ENCODE data around the gene OGDHL.

OGDHL gene

GRCh38 chr10:49691588-49691987 lies 70.5 kb downstream of the OGDHL start:
- FAIRE-seq: no peak
- DNase-seq (ENCODE audit: low spot score): no peak

GRCh38 chr10:49690698-49691356 lies 71.3 kb downstream of the OGDHL start:
- no peak for DNase-seq (ENCODE audit: low spot score)
- FAIRE-seq: no peak

GRCh38 chr10:49689882-49690510 lies 72.1 kb downstream of the OGDHL start:
- FAIRE-seq (no peak), DNase-seq (ENCODE audit: low spot score) (no peak)

GRCh38 chr10:49688920-49689319 lies 73.2 kb downstream of the OGDHL start:
- FAIRE-seq: no peak

GRCh38 chr10:49688261-49688846 lies 73.8 kb downstream of the OGDHL start:
- FAIRE-seq: no peak

More at GRCh38 chr10:49688920-49689319, 73.2 kb downstream of the OGDHL start:
- no peak for DNase-seq (ENCODE audit: low spot score)

GRCh38 chr10:49686651-49687050 lies 75.5 kb downstream of the OGDHL start:
- no peak for DNase-seq (ENCODE audit: low spot score)
- FAIRE-seq: no peak

More at GRCh38 chr10:49688261-49688846, 73.8 kb downstream of the OGDHL start:
- no peak for DNase-seq (ENCODE audit: low spot score)
